Fibroblast of skin of back (primary cell): ENCODE measurements around the gene CPNE6. TPM values are rescaled to one million over a fixed set of nuclear protein-coding genes. Genes with fewer than 3 reads are reported as not detected.
"Not testable (repeated sequence)": the region's sequence is repeated elsewhere in the genome, so short reads cannot be mapped to it uniquely, and the experiment has no call there.

ENCODE experiments used
- DNase-seq: peaks from one replicate; pipeline ENCODE4 v3.0.0-alpha.2; 2013
- polyA plus RNA-seq, 2 experiments: library from polyadenylated mRNA; unstranded; fragments of 120-200 nt; gene quantifications; one replicate each; pipeline ENCODE4 v1.2.1, GENCODE V29; 2013; ENCODE audit not compliant: insufficient read length in 2 of 2

CPNE6 gene
- not detected for polyA plus RNA-seq (2013, experiment 1 of 2; ENCODE audit: insufficient read length)
- not detected for polyA plus RNA-seq (2013, experiment 2 of 2; ENCODE audit: insufficient read length)

- no peak for DNase-seq
Measured at GRCh38 chr14:24071144-24071697, at the start of gene CPNE6. Gene CPNE6 (plus strand): TSS chr14:24071562. CDS start chr14:24072937, 1,375 bp downstream.

GRCh38 chr14:24024939-24025418 is 46.4 kb upstream of the CPNE6 start:
- DNase-seq, result not testable (repeated sequence)

DNA sequence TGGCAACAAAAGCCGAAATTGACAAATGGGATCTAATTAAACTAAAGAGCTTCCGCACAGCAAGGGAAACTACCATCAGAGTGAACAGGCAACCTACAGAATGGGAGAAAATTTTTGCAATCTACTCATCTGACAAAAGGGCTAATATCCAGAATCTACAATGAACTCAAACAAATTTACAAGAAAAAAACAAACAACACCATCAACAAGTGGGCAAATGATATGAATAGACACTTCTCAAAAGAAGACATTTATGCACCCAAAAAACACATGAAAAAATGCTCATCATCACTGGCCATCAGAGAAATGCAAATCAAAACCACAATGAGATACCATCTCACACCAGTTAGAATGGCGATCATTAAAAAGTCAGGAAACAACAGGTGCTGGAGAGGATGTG is 41.7 kb upstream of the CPNE6 start:
- not testable (repeated sequence) for DNase-seq

DNA sequence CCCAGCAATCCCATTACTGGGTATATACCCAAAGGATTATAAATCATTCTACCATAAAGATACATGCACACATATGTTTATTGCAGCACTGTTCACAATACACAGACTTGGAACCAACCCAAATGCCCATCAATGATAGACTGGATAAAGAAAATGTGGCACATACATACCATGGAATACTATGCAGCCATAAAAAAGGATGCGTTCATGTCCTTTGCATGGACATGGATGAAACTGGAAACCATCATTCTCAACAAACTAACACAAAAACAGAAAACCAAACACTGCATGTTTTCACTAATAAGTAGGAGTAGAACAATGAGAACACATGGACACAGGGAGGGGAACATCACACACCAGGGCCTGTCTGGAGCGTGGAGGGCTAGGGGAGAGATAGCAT is 40.0 kb upstream of the CPNE6 start:
- DNase-seq, result not testable (repeated sequence)

DNA sequence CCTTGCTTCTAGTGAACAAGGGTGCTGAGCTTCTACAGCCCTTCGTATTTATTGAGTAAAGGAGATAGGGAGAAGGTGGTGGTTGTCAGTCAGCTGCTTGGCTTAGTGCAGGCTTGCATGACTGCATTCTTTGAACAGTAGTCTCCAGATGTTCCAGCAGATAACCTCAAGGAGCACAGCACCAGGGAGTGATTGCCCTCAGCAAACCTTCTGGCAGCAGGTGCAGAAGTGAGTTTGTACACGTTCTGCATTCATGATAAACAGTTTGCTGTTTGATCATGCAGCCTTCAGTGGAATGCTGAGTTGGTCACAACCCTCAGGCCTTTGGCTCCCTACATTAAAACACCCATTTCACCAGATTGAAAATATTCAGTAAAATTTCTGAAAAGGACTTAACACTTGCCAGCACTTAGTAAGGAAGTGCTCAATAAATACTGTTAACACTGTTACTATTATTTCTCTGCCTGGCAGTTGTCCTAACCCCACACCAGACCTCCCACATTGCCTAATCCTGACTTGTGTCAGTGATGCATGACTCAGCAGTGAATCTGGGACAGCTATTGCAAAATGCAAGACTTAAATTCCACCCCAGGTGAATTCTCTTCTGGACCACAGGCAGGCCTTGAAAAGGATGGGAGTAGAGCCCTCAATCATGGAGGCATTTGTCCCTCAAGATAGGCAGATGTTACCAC is 38.5 kb upstream of the CPNE6 start:
- DNase-seq, result peak; percentile 48

DNA sequence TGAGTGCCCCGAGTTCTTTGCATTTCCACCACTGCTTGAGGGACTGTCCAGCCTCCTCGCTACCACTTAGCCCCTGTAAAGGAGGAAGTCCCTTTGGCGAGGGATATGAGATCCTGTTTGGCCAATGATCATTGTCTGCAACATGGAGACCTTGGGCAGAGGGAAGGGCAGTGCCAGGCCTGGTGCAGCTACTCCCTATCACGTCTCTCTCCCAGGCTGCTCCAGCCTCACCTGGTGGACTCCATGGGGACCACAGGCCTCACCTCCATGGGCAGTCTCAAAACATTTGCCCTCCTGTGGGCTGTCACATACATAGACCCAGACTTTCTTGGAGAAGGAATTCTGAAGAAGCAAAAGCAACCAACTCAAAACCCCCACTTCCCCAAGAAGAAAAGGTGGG is 35.6 kb upstream of the CPNE6 start:
- not testable (repeated sequence) for DNase-seq

DNA sequence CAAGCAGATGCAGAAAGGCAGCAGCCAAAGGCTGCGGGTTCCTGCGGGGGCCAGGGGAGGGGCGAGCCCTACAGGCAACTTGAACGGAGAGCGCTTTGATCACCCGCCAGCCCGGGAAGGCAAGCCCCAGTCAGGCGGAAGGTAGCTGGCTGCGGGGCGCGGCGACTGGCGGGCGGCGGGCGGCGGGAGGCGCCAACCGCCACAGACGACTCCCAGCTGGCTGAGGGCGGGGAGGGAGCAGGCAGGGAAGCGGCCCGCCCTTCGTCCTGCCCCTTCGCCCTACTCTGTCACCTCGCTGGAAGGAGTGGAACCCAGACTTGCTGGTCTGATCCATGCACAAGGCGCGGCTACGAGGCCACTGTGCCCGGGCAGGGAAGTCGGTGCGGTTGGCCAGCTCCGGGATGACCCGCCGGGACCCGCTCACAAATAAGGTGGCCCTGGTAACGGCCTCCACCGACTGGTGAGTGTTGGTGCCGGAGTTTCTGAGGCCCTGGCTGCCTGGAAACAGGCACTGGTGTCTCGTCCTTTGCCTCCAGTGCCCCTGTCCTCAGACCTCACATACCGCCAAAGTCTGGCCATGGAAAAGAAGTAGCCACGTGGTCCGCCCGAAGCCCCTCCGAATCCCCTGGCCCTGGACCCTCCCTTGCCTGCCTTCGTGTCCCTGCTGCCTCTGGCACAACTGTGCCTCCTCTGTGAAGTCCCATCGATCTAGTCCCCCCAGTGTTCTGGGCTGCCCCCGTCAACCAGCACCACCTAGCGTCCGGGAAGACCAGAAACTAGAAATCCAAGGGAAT is 35.0 kb upstream of the CPNE6 start:
- peak; percentile 74 for DNase-seq

DNA sequence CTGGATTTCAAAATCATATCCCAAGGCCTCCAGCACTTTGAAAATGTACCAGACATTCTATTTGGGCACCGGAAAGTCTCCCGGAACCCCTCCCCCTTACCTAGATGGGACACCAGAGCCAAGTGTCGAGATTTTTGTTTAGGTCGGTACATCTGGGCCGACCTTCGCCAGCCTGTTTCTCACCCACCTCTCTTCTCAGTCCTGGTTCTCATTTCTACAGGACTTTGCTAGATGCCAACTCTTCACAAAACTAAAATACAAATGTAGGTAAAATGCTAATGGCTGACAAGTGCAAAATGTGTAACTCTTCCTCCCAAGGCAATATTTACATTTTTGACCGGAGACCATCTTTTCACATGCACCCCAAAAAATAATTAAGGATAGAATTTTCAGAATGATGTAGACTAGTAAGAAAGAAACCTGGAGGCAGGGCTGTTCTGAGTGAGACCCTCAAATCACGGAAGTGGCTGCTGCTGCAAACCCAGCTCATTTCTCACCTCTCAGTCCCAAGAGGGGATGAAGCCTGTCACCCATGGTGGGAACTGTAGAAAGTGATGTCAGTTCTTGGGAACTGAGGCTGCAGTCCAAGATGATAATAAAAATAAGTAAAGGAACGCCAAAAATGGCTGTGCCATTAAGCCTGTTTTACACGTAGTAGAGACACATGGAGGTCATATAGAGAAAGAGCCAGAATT is 34.3 kb upstream of the CPNE6 start:
- DNase-seq, result not testable (repeated sequence)

DNA sequence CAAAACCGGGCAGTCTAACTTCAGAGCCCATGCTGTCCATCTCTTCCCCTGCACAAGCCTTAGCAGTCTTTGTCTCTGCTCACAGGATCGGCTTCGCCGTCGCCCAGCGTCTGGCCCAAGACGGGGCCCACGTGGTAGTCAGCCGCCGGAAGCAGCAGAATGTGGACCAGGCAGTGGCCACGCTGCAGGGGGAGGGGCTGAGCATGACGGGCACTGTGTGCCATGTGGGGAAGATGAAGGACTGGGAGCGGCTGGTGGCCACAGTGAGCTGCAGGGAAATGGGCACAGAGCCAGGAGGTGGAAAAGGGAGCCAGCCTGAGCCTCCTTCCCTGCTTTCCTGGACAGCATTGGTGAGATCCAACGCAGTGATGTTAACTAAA is 33.7 kb upstream of the CPNE6 start:
- no peak for DNase-seq

DNA sequence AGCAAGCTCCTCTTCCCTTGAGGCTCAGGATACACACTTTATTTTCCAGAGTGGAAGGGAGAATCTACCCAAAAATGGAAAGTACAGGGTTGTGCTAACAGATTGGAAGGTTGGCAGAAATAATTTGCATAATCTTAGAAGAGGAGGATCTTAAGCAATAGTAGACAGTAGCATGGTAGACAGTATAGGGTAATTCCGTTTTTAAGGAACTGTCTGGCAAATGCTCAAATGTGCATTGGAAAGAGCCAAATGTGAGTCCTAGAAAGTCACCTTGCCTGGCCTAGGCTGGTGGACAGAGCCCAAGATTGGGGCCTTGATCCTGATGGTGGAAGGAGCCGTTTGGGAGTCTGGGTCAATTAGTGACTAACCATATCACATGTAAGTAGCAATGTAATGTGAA is 32.7 kb upstream of the CPNE6 start:
- no peak for DNase-seq

DNA sequence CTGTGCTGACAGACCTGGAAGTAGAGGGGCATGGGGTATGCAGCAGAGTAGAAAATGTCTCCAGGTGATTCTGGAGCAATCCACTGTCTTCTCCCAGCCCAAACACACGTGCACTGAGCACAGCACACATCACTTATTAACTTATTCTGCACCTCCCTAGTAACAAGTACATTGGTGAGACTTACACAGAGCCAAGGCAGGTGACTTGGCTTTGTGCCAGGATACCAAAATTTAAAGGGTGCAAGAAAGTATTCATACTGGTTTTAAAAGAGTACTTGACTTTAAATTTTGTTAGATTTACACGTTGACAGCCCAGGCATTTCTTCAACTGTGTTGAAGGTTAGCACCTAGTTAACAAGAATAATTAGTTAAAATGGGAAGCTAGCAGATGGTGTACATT is 30.7 kb upstream of the CPNE6 start:
- DNase-seq, result no peak

GRCh38 chr14:24042746-24043145 is 28.6 kb upstream of the CPNE6 start:
- no peak for DNase-seq

GRCh38 chr14:24049002-24049401 is 22.4 kb upstream of the CPNE6 start:
- not testable (repeated sequence) for DNase-seq

DNA sequence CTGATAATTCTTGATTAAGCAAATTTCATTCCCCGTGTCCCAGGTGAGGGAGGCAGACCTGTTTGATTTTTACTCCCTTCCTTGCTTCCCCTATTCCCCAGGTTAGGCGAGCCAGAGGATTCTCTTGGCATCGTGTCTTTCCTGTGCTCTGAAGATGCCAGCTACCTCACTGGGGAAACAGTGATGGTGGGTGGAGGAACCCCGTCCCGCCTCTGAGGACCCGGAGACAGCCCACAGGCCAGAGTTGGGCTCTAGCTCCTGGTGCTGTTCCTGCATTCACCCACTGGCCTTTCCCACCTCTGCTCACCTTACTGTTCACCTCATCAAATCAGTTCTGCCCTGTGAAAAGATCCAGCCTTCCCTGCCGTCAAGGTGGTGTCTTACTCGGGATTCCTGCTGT is 20.6 kb upstream of the CPNE6 start:
- DNase-seq, result not testable (repeated sequence)

DNA sequence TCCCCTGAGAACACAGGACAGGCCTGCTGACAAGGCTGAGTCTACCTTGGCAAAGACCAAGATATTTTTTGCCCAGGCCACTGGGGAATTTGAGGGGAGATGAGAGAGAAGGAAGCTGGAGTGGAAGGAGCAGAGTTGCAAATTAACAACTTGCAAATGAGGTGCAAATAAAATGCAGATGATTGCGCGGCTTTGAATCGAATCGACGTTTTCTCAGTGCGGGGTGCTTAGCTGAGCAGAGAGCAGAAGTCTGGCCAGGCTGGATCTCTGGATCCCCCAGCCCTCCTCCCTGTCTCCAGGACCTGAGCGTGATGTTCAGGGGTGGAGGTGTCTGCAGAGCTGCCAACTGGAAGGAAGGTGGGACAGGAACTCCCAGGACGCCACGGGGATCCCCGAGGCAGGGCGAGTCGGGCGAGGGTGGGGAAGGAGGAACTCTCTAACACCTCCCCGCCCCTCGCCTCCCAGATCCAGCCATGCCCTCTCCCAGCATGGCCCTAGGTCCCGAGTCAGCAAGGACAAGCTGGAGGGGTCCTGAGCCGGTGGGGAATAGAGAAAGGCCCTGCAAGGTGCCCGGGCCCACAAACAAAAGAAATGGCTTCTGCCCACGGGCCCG is 20.1 kb upstream of the CPNE6 start:
- DNase-seq, result no peak

DNA sequence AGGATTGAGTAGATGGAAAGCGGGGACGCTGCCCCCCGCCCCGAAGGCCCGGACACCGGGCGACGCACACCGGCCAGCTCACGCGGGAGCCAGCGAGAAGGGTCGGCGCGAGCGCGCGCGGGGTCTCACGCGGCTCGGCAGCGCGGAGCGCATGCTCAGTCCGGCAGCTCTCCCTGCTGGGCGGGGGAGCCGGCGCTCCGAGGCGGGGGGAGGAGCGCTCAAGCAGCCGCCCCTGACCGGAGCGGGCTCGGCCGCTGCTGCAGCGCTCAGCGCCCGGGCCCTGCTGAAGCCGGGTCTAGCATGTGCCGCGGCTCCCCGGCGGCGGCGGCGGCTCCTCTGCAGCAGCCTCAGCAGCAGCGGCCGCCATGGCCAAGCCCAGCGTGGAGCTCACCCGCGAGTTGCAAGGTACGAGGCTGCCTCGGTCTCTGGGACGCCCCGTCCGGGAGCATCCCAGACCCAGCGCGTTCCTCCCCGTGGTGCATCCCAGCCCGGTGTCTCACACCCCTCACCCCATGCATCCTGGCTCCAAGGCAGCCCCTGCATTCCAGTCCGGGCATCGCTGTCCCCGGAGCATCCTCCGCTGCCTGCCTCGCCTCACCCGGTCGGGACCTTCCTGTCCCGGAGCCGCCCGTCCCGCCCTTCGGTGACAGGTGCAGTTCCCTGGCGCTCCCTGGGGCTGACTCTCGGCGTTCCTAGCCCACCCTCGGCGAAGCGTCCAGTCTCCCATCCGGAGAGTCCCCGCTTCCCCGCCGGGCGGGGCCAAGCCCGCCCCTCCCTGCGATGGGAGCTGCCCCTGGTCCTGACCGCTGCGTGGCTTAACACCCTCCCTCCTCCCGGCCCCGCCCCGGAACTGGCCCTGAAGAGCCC is 19.3 kb upstream of the CPNE6 start, which contains the start of gene CARMIL3:
Gene CARMIL3 (plus strand): TSS at position 221 of the 867 bp plus-strand sequence. CDS start 145 bp downstream, at position 366.
- DNase-seq, result peak; percentile 54

- DNase-seq, result no peak
Measured at GRCh38 chr14:24052656-24053547, 18.5 kb upstream of the CPNE6 start.

DNA sequence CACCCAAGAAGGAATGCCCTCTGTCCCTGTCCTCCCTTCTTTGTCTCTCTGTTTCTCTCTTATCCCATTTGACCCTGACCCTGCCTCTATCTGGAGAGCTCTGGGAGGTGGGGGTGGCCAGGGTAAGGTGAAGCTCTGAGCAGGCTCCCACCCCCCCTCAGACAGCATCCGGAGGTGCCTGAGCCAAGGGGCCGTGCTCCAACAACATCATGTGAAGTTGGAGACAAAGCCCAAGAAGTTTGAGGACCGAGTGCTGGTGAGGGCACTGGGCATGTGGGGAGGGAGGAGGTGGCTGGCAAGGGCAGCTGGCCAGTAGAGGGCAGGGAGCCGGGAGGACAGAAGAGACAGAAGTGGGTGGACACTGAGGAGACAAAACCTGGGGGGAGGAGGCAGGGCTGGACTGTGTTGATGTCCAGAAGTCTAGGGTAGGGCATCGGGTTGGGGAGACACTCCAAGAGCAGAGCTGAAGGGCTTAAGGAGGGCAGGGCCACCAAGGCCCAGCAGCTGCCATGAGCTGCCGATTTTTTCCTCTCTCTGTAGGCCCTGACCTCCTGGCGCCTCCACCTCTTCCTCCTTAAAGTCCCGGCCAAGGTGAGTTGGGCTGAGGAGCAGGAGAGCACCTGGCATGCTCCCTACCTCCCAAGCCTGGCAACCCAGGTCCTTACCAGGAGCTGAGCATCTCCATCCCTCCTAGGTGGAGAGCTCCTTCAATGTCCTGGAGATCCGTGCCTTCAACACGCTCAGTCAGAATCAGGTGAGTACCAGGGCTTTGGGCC is 17.6 kb upstream of the CPNE6 start:
- no peak for DNase-seq

DNA sequence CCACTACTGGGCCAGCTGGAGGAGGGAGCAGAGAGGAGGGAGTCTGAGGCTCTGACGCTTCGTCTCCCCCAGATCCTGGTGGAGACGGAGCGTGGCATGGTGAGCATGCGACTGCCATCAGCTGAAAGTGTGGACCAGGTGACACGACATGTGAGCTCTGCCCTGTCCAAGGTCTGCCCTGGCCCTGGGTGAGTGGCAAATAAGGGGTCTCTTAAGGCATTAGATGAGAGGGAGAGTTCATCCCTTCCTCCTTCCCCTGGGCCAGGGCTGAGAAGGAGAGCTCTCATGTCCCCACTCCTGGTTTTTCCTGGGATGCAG is 17.1 kb upstream of the CPNE6 start:
- DNase-seq, result no peak
